Vagina (tissue), 2 donors: Measurements from ENCODE around the gene DNAJB7.

ENCODE experiments used
- CTCF ChIP-seq, 3 experiments: fragments of 450-650 bp in 2 of 3; fragments of 200-600 bp in 1 of 3; sonication (generic) in 1 of 3; IDR thresholded peaks; one replicate each; pipeline ENCODE4 v1.5.1; 2017 to 2019; ENCODE audit warnings: antibody characterized with exemption in 3 of 3, mild to moderate bottlenecking in 2 of 3, moderate library complexity in 2 of 3
- POLR2AphosphoS5 ChIP-seq, 2 donors: sonication (generic); formaldehyde crosslinking; IDR thresholded peaks; one replicate each; pipeline ENCODE4 v1.9.0; 2017; ENCODE audit warnings: antibody characterized with exemption in 2 of 2, mild to moderate bottlenecking in 2 of 2, low read depth in 1 of 2; ENCODE audit not compliant: insufficient read depth in 1 of 2

- TF ChIP-seq CTCF (IDR thresholded peaks at IDR 0.05) (no peak), POLR2AphosphoS5 (IDR thresholded peaks at IDR 0.05; ENCODE audit: insufficient read depth in 1 of 2, low read depth in 1 of 2) (no peak)
Measured at GRCh38 chr22:40844951-40845350, 17.0 kb downstream of the DNAJB7 start.
